WTC11 (cell line): ENCODE data around the gene CLIP2. TPM values are rescaled to one million over a fixed set of nuclear protein-coding genes. Genes with fewer than 3 reads are reported as not detected.

Experiments used
- ATAC-seq: fragments of 200-7000 bp; cut with Tn5 transposase; 2 replicates; pipeline ENCODE4 v1.10.0; 2021; ENCODE audit warnings: mild to moderate bottlenecking, moderate library complexity
- CTCF ChIA-PET: fragments of 300-600 bp; sonication (Branson Sonifier 250); formaldehyde crosslinking; loops from one replicate; lab custom pipeline; 2021; ENCODE audit warnings: antibody characterized with exemption; lab: Charles Lee
- POLR2A ChIA-PET: fragments of 350-600 bp; sonication (Branson Sonifier 250); formaldehyde crosslinking; loops from one replicate; lab custom pipeline; 2021; ENCODE audit warnings: antibody characterized with exemption; lab: Charles Lee
- DNase-seq: peaks from one replicate; pipeline ENCODE4 v3.0.0; 2021; ENCODE audit warnings: low spot score
- H3K27ac Mint-ChIP-seq: 2 replicates; pipeline ENCODE4 v1.8.0; 2021; ENCODE audit warnings: mixed read lengths
- H3K27me3 Mint-ChIP-seq: 2 replicates; pipeline ENCODE4 v1.8.0; 2021; ENCODE audit warnings: low read depth, mild to moderate bottlenecking, moderate library complexity, mixed read lengths
- H3K36me3 Mint-ChIP-seq: 2 replicates; pipeline ENCODE4 v1.8.0; 2021; ENCODE audit warnings: mixed read lengths
- H3K4me1 Mint-ChIP-seq: 2 replicates; pipeline ENCODE4 v1.8.0; 2022; ENCODE audit warnings: mixed read lengths
- H3K4me3 Mint-ChIP-seq: 2 replicates; pipeline ENCODE4 v1.8.0; 2021; ENCODE audit warnings: mild to moderate bottlenecking, moderate library complexity, mixed read lengths
- H3K9me3 Mint-ChIP-seq: 2 replicates; pipeline ENCODE4 v1.8.0; 2021; ENCODE audit warnings: mixed read lengths
- ELF4 ChIP-seq: sonication (generic); formaldehyde crosslinking; IDR thresholded peaks from 2 replicates; pipeline ENCODE4 v1.8.1; 2022; ENCODE audit warnings: low read depth, mild to moderate bottlenecking, moderate library complexity, missing genetic modification reagents
- FOXJ3 ChIP-seq: sonication (generic); formaldehyde crosslinking; IDR thresholded peaks from 2 replicates; pipeline ENCODE4 v1.9.0; 2021; ENCODE audit warnings: missing genetic modification reagents, mild to moderate bottlenecking, borderline replicate concordance
- TP53 ChIP-seq: sonication (generic); formaldehyde crosslinking; IDR thresholded peaks from 2 replicates; pipeline ENCODE4 v1.8.1; 2023; ENCODE audit warnings: mild to moderate bottlenecking, missing genetic modification reagents
- ZNF121 ChIP-seq: sonication (generic); formaldehyde crosslinking; IDR thresholded peaks from 2 replicates; pipeline ENCODE4 v1.8.0; 2023; ENCODE audit warnings: missing genetic modification reagents
- ZNF263 ChIP-seq: sonication (generic); formaldehyde crosslinking; IDR thresholded peaks from 2 replicates; pipeline ENCODE4 v1.8.1; 2022; ENCODE audit warnings: low read depth, mild to moderate bottlenecking, moderate library complexity, missing genetic modification reagents
- ZNF317 ChIP-seq: sonication (generic); formaldehyde crosslinking; IDR thresholded peaks from 2 replicates; pipeline ENCODE4 v1.8.1; 2023; ENCODE audit warnings: low read depth, mild to moderate bottlenecking, moderate library complexity, missing genetic modification reagents, borderline replicate concordance
- total RNA-seq: library from RNA; stranded (reverse); gene quantifications from 3 replicates; pipeline ENCODE4 v1.2.3, GENCODE V29; 2021
- TF ChIP-seq, protein P1 (sequence below): sonication (generic); formaldehyde crosslinking; IDR thresholded peaks from 2 replicates; pipeline ENCODE4 v1.8.0; 2022; ENCODE audit warnings: missing genetic modification reagents
- TF ChIP-seq, protein P2 (sequence below): sonication (generic); formaldehyde crosslinking; IDR thresholded peaks from 2 replicates; pipeline ENCODE4 v1.8.1; 2022; ENCODE audit warnings: low read depth, mild to moderate bottlenecking, moderate library complexity, missing genetic modification reagents, borderline replicate concordance
- TF ChIP-seq, protein P3 (sequence below): sonication (generic); formaldehyde crosslinking; IDR thresholded peaks from 2 replicates; pipeline ENCODE4 v1.8.1; 2022; ENCODE audit warnings: mild to moderate bottlenecking, moderate library complexity, missing genetic modification reagents
- TF ChIP-seq, protein P4 (sequence below): sonication (generic); formaldehyde crosslinking; conservative IDR thresholded peaks from 2 replicates; pipeline ENCODE4 v1.8.1; 2022; ENCODE audit warnings: mild to moderate bottlenecking, missing genetic modification reagents
- TF ChIP-seq, protein P5 (sequence below): sonication (generic); formaldehyde crosslinking; IDR thresholded peaks from 2 replicates; pipeline ENCODE4 v1.8.1; 2022; ENCODE audit warnings: mild to moderate bottlenecking, missing genetic modification reagents, moderate library complexity, borderline replicate concordance
- TF ChIP-seq, protein P6 (sequence below): sonication (generic); formaldehyde crosslinking; IDR thresholded peaks from 2 replicates; pipeline ENCODE4 v1.8.0; 2022; ENCODE audit warnings: mild to moderate bottlenecking, missing genetic modification reagents
- TF ChIP-seq, protein P7 (sequence below): sonication (generic); formaldehyde crosslinking; IDR thresholded peaks from 2 replicates; pipeline ENCODE4 v1.8.1; 2023; ENCODE audit warnings: mild to moderate bottlenecking, missing genetic modification reagents

Gene CLIP2
- total RNA-seq, 1 experiment from 2014 or later = 48.1 TPM

DNA sequence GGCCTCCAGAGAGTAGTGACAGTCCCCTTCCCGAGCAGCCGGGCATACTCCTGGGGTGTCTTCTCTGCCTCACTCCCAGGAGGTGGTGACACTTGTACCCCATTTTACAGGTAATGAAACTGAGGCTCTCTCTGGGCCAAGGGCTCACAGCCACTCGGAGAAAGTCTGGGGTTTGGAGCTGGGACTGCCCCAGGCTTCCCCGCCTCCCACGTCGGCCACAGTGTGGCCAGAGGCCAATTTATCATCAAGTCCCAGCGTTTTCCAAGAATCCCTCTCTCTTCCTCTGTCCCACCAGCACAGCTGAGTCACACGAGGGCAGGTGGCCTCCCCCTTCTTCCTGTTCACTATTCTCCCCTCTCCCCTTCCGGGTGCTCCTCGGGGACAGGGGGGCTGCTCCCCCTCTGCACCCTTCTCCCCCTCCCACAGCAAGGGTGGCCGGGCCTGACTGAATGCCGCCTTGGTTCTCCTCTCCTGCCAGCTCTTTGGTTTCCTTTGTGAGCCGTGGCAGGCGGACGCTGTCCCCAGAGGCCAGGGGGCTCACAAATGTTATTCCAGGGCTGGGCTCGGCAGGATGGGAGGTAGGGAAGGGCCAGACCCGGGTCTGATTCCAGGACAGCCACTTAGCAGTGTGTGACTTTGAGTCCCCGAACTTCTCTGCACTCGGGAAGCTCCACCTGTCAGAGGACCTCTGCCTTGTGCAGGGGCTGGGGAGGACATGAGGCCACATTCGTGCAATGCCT lies 17.7 kb downstream of the CLIP2 start (continued):
- TF ChIP-seq, protein P1, sequence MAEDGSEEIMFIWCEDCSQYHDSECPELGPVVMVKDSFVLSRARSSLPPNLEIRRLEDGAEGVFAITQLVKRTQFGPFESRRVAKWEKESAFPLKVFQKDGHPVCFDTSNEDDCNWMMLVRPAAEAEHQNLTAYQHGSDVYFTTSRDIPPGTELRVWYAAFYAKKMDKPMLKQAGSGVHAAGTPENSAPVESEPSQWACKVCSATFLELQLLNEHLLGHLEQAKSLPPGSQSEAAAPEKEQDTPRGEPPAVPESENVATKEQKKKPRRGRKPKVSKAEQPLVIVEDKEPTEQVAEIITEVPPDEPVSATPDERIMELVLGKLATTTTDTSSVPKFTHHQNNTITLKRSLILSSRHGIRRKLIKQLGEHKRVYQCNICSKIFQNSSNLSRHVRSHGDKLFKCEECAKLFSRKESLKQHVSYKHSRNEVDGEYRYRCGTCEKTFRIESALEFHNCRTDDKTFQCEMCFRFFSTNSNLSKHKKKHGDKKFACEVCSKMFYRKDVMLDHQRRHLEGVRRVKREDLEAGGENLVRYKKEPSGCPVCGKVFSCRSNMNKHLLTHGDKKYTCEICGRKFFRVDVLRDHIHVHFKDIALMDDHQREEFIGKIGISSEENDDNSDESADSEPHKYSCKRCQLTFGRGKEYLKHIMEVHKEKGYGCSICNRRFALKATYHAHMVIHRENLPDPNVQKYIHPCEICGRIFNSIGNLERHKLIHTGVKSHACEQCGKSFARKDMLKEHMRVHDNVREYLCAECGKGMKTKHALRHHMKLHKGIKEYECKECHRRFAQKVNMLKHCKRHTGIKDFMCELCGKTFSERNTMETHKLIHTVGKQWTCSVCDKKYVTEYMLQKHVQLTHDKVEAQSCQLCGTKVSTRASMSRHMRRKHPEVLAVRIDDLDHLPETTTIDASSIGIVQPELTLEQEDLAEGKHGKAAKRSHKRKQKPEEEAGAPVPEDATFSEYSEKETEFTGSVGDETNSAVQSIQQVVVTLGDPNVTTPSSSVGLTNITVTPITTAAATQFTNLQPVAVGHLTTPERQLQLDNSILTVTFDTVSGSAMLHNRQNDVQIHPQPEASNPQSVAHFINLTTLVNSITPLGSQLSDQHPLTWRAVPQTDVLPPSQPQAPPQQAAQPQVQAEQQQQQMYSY = no peak
- TF ChIP-seq, protein P2, sequence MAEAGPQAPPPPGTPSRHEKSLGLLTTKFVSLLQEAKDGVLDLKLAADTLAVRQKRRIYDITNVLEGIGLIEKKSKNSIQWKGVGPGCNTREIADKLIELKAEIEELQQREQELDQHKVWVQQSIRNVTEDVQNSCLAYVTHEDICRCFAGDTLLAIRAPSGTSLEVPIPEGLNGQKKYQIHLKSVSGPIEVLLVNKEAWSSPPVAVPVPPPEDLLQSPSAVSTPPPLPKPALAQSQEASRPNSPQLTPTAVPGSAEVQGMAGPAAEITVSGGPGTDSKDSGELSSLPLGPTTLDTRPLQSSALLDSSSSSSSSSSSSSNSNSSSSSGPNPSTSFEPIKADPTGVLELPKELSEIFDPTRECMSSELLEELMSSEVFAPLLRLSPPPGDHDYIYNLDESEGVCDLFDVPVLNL (CRISPR knock-in tag) = no peak
- no peak for TF ChIP-seq TP53

DNA sequence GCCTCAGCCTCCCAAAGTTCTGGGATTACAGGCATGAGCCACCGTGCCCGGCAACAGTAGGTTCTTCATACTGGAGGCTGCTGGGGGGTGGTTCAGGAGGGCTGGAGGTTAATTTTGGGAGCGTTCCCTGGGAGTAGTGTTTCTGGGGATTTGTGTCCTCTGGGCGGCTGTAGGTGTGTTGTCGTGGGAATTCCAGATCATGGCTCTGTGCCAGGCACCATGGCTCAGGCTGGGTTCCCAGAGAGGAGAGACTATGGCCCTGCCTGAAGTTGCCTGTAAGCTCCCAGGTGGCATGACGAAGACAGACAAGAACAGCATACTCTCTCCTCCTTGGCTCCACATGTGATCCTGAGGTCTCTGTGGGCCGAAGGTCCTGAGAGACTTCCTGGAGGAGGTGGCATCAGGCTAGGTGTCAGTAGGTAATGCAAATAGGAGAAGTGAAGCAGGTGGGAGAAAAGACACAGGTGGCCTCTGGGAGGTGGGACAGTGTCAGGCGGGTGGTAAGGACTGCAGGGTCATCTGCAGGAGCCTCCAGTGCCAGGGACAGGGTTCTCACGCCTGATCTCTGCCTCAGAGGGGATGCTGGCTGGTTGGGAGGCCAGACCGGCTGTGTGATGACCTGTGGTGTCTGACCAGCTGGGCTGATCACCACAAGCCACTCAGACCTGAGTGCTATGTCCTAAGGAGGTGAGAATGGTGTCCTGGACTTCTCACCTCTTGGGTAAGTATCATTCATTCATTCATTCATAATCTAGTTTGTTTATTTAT lies 18.7 kb downstream of the CLIP2 start:
- peaks cover 9% of the 10 kb centered on the region for H3K4me1 Mint-ChIP-seq
- H3K27me3 Mint-ChIP-seq = no peaks in the 10 kb centered on the region
- H3K9me3 Mint-ChIP-seq = no peaks in the 10 kb centered on the region
- POLR2A ChIA-PET = no interaction called here
- CTCF ChIA-PET = interaction anchor here (0.8 kb wide), 1 partner anchor 13 kb away, joined by 3 read pairs; no protein-coding TSS in a partner anchor
- DNase-seq = no peak
- TF ChIP-seq ELF4 (CRISPR knock-in tag) (no peak), ZNF121 (no peak), FOXJ3 (CRISPR knock-in tag) (no peak)
- TF ChIP-seq, protein P3, sequence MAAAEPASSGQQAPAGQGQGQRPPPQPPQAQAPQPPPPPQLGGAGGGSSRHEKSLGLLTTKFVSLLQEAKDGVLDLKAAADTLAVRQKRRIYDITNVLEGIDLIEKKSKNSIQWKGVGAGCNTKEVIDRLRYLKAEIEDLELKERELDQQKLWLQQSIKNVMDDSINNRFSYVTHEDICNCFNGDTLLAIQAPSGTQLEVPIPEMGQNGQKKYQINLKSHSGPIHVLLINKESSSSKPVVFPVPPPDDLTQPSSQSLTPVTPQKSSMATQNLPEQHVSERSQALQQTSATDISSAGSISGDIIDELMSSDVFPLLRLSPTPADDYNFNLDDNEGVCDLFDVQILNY (CRISPR knock-in tag) = no peak
- TF ChIP-seq, protein P4, sequence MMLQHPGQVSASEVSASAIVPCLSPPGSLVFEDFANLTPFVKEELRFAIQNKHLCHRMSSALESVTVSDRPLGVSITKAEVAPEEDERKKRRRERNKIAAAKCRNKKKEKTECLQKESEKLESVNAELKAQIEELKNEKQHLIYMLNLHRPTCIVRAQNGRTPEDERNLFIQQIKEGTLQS (CRISPR knock-in tag) = no peak
- TF ChIP-seq, protein P5, sequence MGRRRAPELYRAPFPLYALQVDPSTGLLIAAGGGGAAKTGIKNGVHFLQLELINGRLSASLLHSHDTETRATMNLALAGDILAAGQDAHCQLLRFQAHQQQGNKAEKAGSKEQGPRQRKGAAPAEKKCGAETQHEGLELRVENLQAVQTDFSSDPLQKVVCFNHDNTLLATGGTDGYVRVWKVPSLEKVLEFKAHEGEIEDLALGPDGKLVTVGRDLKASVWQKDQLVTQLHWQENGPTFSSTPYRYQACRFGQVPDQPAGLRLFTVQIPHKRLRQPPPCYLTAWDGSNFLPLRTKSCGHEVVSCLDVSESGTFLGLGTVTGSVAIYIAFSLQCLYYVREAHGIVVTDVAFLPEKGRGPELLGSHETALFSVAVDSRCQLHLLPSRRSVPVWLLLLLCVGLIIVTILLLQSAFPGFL (CRISPR knock-in tag) = no peak
- H3K4me3 Mint-ChIP-seq = no peak overlapping the region
- peak overlapping the region; percentile 89 for H3K27ac Mint-ChIP-seq
- ATAC-seq = no peak
- no peaks in the 10 kb centered on the region for H3K36me3 Mint-ChIP-seq

DNA sequence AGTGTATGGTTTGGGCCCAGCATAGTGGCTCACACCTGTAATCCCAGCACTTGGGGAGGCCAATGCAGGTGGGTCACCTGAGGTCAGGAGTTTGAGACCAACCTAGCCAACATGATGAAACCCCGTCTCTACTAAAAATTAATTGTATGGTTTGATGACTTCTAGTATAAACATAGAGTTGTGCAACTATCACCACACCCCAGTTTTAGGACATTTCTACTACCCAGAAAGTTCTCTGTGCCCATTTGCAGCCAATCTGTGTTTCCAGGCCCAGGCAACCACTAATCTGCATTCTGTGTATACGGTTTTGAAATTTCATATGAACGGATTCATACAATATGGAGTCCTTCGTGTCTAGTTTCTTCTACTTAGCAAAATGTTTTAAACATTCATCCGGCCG lies 20.0 kb downstream of the CLIP2 start:
- no peaks in the 10 kb centered on the region for H3K36me3 Mint-ChIP-seq
- TF ChIP-seq ZNF317 (CRISPR knock-in tag) (no peak), ZNF263 (CRISPR knock-in tag) (no peak)
- TF ChIP-seq, protein P6, sequence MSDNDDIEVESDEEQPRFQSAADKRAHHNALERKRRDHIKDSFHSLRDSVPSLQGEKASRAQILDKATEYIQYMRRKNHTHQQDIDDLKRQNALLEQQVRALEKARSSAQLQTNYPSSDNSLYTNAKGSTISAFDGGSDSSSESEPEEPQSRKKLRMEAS (CRISPR knock-in tag) = no peak
- TF ChIP-seq, protein P1 = no peak
- TF ChIP-seq, protein P7, sequence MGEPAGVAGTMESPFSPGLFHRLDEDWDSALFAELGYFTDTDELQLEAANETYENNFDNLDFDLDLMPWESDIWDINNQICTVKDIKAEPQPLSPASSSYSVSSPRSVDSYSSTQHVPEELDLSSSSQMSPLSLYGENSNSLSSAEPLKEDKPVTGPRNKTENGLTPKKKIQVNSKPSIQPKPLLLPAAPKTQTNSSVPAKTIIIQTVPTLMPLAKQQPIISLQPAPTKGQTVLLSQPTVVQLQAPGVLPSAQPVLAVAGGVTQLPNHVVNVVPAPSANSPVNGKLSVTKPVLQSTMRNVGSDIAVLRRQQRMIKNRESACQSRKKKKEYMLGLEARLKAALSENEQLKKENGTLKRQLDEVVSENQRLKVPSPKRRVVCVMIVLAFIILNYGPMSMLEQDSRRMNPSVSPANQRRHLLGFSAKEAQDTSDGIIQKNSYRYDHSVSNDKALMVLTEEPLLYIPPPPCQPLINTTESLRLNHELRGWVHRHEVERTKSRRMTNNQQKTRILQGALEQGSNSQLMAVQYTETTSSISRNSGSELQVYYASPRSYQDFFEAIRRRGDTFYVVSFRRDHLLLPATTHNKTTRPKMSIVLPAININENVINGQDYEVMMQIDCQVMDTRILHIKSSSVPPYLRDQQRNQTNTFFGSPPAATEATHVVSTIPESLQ = no peak
- TF ChIP-seq, protein P4 (CRISPR knock-in tag) = no peak
- H3K27me3 Mint-ChIP-seq = no peaks in the 10 kb centered on the region
- no peak overlapping the region for H3K27ac Mint-ChIP-seq
- DNase-seq (no peak), ATAC-seq (no peak)
- peaks cover 9% of the 10 kb centered on the region for H3K4me1 Mint-ChIP-seq
- CTCF ChIA-PET = no interaction called here
- no peaks in the 10 kb centered on the region for H3K9me3 Mint-ChIP-seq
- H3K4me3 Mint-ChIP-seq = no peak overlapping the region
- POLR2A ChIA-PET = no interaction called here
